OCI-LY7 (cell line): Measurements from ENCODE around the gene PTTG1. TPM values are rescaled to one million over a fixed set of nuclear protein-coding genes. Genes with fewer than 3 reads are reported as not detected.

Source experiments
- BruUV-seq: library from RNA; stranded (reverse); fragments of 400-500 nt; replicated peaks from 2 replicates; lab custom pipeline; 2021; lab: Mats Ljungman, UMichigan
- CTCF ChIA-PET: fragments of 300-600 bp; sonication (Branson Sonifier 250); formaldehyde crosslinking; loops from one replicate; lab custom pipeline; 2022; ENCODE audit warnings: antibody characterized with exemption; ENCODE audit not compliant: unreplicated experiment; lab: Charles Lee
- POLR2A ChIA-PET: fragments of 300-600 bp; sonication (Branson Sonifier 250); formaldehyde crosslinking; loops from one replicate; lab custom pipeline; 2022; ENCODE audit warnings: antibody characterized with exemption; lab: Charles Lee
- DNase-seq: peaks from one replicate; pipeline ENCODE4 v3.0.0-alpha.2; 2015; ENCODE audit warnings: low spot score
- H2AFZ ChIP-seq: fragments of 200-600 bp; sonication (generic), shearing (Covaris generic); 2 replicates; pipeline ENCODE4 v1.6.1; 2014; ENCODE audit warnings: mild to moderate bottlenecking, antibody characterized with exemption, low read length, moderate library complexity
- H3K27ac ChIP-seq: fragments of 200-600 bp; sonication (generic); 2 replicates; pipeline ENCODE4 v1.5.1; 2014; ENCODE audit warnings: mixed run types, low read depth, mild to moderate bottlenecking, moderate library complexity, low read length, inconsistent platforms; ENCODE audit not compliant: poor library complexity, severe bottlenecking
- H3K36me3 ChIP-seq: fragments of 200-600 bp; sonication (generic); 2 replicates; pipeline ENCODE4 v1.6.1; 2014; ENCODE audit warnings: mild to moderate bottlenecking, antibody characterized with exemption, low read length, moderate library complexity, mixed read lengths; ENCODE audit not compliant: insufficient read depth
- H3K4me1 ChIP-seq: fragments of 200-600 bp; sonication (generic); 2 replicates; pipeline ENCODE4 v1.5.1; 2014; ENCODE audit warnings: mild to moderate bottlenecking, low read length; ENCODE audit not compliant: insufficient read depth, poor library complexity, severe bottlenecking
- H3K4me2 ChIP-seq: fragments of 200-600 bp; sonication (generic); 2 replicates; pipeline ENCODE4 v1.6.1; 2014; ENCODE audit warnings: mild to moderate bottlenecking, low read length
- H3K4me3 ChIP-seq: fragments of 200-600 bp; sonication (generic); 2 replicates; pipeline ENCODE4 v1.5.1; 2014; ENCODE audit warnings: mild to moderate bottlenecking, low read depth, low read length; ENCODE audit not compliant: poor library complexity, severe bottlenecking
- H3K79me2 ChIP-seq: fragments of 200-600 bp; sonication (generic); 2 replicates; pipeline ENCODE4 v1.6.1; 2016; ENCODE audit warnings: low read depth, mild to moderate bottlenecking, low read length, moderate library complexity, mixed read lengths; ENCODE audit not compliant: insufficient read depth
- H3K9me2 ChIP-seq: fragments of 200-600 bp; sonication (generic); 2 replicates; pipeline ENCODE4 v1.6.1; 2016; ENCODE audit warnings: mild to moderate bottlenecking, low read length, mixed read lengths; ENCODE audit not compliant: insufficient read depth
- H3K9me3 ChIP-seq: fragments of 200-600 bp; sonication (generic); 2 replicates; pipeline ENCODE4 v1.6.1; 2014; ENCODE audit warnings: mild to moderate bottlenecking, mixed run types, low read length, mixed read lengths
- H4K20me1 ChIP-seq: fragments of 200-600 bp; sonication (generic); 2 replicates; pipeline ENCODE4 v1.6.1; 2014; ENCODE audit warnings: mild to moderate bottlenecking, antibody characterized with exemption, low read length, moderate library complexity, mixed read lengths; ENCODE audit not compliant: insufficient read depth
- CTCF ChIP-seq: fragments of 200-600 bp; sonication (generic); conservative IDR thresholded peaks from 2 replicates; pipeline ENCODE4 v1.5.1; 2014; ENCODE audit warnings: mild to moderate bottlenecking, antibody characterized with exemption, low read length, moderate library complexity, mixed read lengths
- EZH2phosphoT487 ChIP-seq: fragments of 200-600 bp; sonication (generic); IDR thresholded peaks from 2 replicates; pipeline ENCODE4 v1.6.1; 2018; ENCODE audit warnings: low read depth, borderline replicate concordance, mild to moderate bottlenecking, mixed run types, antibody characterized with exemption, low read length, moderate library complexity, mixed read lengths
- intact Hi-C: fragments of 100-400 bp; cut with micrococcal nuclease; formaldehyde crosslinking; loops from one replicate; pipeline ENCODE4 v1.10.0; 2022; ENCODE audit not compliant: unreplicated experiment
- total RNA-seq, 2 experiments: library from RNA; depleted of rRNA in 1 of 2; stranded (reverse); fragments of >200 nt in 1 of 2; shearing (Covaris generic) in 1 of 2; gene quantifications; 2 replicates each; pipeline ENCODE4 v1.2.3, GENCODE V29; 2014 to 2022

PTTG1 gene
- total RNA-seq, 2 experiments from 2014 or later = 340 to 480 TPM

DNA sequence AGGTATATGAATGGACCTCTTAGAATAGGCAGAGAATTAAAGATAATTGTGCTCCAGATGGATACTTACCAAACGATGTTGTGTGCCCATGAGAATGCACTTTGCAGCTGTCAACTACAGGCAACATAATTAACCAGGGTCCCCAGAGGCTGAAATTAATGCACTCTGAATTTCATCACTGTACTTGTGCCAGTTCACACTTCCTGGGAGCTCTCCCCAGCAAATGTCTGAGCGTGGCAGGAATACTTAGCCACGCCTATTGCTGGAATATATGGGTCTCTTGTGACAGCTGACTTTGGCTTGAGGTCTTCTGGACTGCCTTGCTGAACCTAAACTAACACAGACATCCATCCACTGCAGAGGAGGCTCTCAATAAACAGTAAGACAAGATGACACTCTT is 39.3 kb upstream of the PTTG1 start:
- Histone ChIP-seq H4K20me1 (no peaks in the 10 kb centered on the region), H3K27ac (no peak overlapping the region), H3K36me3 (no peaks in the 10 kb centered on the region), H2AFZ (no peak overlapping the region), H3K4me1 (peaks cover 3% of the 10 kb centered on the region), H3K9me3 (peaks cover 3% of the 10 kb centered on the region; the same call in 1 of the 2 replicates), H3K79me2 (no peaks in the 10 kb centered on the region), H3K9me2 (no peaks in the 10 kb centered on the region), H3K4me2 (no peak overlapping the region), H3K4me3 (no peak overlapping the region)
- DNase-seq = no peak
- TF ChIP-seq CTCF (no peak), EZH2phosphoT487 (no peak)
- BruUV-seq = no TSS peak
- intact Hi-C loops = no loop called here
- CTCF ChIA-PET = no interaction called here
- POLR2A ChIA-PET = no interaction called here

DNA sequence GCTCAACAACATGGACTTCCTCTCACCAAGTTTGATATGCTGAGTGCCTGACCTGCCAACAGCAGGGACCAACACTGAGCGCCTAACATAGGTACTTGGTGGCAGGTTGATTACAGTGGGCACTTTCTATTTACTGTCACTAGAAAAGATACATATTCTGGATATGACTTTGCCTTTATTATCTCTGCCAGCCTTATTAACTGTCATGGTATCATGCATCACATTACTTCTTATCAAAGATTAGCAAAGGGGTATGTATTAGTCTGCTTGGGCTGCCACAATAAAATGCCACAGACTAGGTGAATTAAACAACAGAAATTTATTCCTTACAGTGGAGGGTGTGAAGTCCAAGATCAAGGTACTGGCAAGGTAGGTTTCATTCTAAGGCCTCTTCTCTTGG is 37.0 kb upstream of the PTTG1 start:
- CTCF ChIA-PET = no interaction called here
- no peak overlapping the region for H3K4me3 ChIP-seq
- POLR2A ChIA-PET = no interaction called here
- peaks cover 9% of the 10 kb centered on the region for H3K9me3 ChIP-seq
- TF ChIP-seq CTCF = no peak
- DNase-seq = no peak
- H2AFZ ChIP-seq = no peak overlapping the region
- peaks cover 3% of the 10 kb centered on the region for H3K4me1 ChIP-seq
- BruUV-seq = no TSS peak
- no peak overlapping the region for H3K27ac ChIP-seq
- H3K36me3 ChIP-seq = no peaks in the 10 kb centered on the region
- H4K20me1 ChIP-seq = no peaks in the 10 kb centered on the region
- H3K4me2 ChIP-seq = no peak overlapping the region
- no peaks in the 10 kb centered on the region for H3K79me2 ChIP-seq
- no peaks in the 10 kb centered on the region for H3K9me2 ChIP-seq
- intact Hi-C loops = loop anchor here (5.0 kb wide), 1 partner anchor 302 kb away; no protein-coding TSS in a partner anchor

- no peak for DNase-seq
- no peaks in the 10 kb centered on the region for H3K79me2 ChIP-seq
- ChIA-PET POLR2A (no interaction called here), CTCF (no interaction called here)
- no peak overlapping the region for H3K27ac ChIP-seq
- peaks cover 3% of the 10 kb centered on the region for H3K4me1 ChIP-seq
- BruUV-seq = no TSS peak
- no peak overlapping the region for H2AFZ ChIP-seq
- no peak overlapping the region for H3K4me3 ChIP-seq
- H3K9me2 ChIP-seq = no peaks in the 10 kb centered on the region
- no peak overlapping the region for H3K4me2 ChIP-seq
- H4K20me1 ChIP-seq = no peaks in the 10 kb centered on the region
- no peak for TF ChIP-seq EZH2phosphoT487
- TF ChIP-seq CTCF = no peak
- no peaks in the 10 kb centered on the region for H3K36me3 ChIP-seq
- peaks cover 9% of the 10 kb centered on the region for H3K9me3 ChIP-seq
- intact Hi-C loops = loop anchor here (5.0 kb wide), 1 partner anchor 303 kb away; no protein-coding TSS in a partner anchor
These were observed 36.2 kb upstream of the PTTG1 start for GRCh38 chr5:160385496-160385895.
